GM12872 (cell line): ENCODE results near the gene ZNF668.

Experiments
- CTCF ChIP-seq: IDR thresholded peaks from 3 replicates; pipeline ENCODE4 v1.5.1; 2011; ENCODE audit warnings: low read depth, mild to moderate bottlenecking, low read length, moderate library complexity; ENCODE audit not compliant: insufficient read depth

Gene ZNF668

GRCh38 chr16:31112711-31113110 lies 38.7 kb upstream of the ZNF668 start:
- no peak for TF ChIP-seq CTCF

- TF ChIP-seq CTCF = no peak
Measured at GRCh38 chr16:31111881-31112466, 37.9 kb upstream of the ZNF668 start.

GRCh38 chr16:31110106-31111034 lies 36.3 kb upstream of the ZNF668 start:
- TF ChIP-seq CTCF = no peak

- no peak for TF ChIP-seq CTCF
Measured at GRCh38 chr16:31109622-31110021, 35.6 kb upstream of the ZNF668 start.

DNA sequence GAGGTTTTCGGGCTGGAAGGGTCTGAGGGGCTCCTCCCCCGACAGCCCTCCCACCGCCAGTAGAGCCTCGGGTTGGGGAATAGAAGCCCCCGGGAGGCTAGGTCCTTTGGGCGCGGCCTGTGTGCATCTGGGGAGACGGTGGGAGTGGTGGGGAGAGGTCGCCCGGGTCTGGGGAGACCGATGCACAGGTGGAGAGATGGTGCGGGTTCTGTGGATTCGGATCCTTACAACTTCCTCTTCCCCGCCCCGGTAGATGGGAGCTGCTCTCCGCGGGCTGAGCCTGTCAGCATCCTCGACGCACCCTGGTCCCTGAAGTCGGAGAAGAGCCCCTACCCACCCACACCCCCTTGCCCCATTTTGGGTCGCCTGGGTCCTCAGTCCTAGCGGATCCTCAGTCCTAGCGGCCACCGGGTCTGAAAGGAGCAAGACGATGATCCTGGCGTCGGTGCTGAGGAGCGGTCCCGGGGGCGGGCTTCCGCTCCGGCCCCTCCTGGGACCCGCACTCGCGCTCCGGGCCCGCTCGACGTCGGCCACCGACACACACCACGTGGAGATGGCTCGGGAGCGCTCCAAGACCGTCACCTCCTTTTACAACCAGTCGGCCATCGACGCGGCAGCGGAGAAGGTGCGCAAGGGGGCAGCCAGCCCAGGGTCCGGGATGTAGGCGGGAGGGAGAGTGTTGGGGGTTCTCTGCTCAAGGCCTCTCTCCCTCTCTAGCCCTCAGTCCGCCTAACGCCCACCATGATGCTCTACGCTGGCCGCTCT lies 34.9 kb upstream of the ZNF668 start:
- TF ChIP-seq CTCF = no peak

GRCh38 chr16:31108035-31108793 lies 34.2 kb upstream of the ZNF668 start, which contains the start of gene BCKDK:
BCKDK (plus strand) TSS chr16:31108386; CDS start chr16:31109224, 838 bp downstream.
- TF ChIP-seq CTCF = no peak

DNA sequence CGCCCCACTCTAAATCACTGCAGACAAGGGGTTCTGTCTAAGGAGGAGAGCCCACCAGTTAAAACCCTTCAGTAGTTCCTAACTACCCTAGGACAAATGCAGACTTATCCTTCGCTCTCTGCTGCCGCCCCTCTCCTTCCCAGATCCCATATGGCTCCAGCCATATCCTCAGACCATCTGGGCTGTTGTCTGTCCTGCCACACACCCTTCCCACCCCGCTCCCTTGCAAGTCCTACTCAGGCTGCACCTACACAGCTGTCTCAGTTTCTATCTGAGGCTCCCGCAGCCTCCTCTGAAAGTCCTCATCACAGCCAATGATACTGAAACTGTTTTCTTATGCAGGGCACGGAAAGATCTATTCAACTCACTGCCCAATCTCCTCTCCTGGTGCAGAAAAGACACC lies 33.4 kb upstream of the ZNF668 start:
- no peak for TF ChIP-seq CTCF
